CD4-positive, alpha-beta T cell treated with Interleukin-12 subunit alpha and Interleukin-12 subunit beta, for 1 hour (primary cell): ENCODE data around the gene RTN4.
"Not testable (repeated sequence)": the region's sequence is repeated elsewhere in the genome, so short reads cannot be mapped to it uniquely, and the experiment has no call there.

Experiments
- DNase-seq: peaks from one replicate; pipeline ENCODE4 v3.0.0-alpha.2; 2020

RTN4 gene

DNA sequence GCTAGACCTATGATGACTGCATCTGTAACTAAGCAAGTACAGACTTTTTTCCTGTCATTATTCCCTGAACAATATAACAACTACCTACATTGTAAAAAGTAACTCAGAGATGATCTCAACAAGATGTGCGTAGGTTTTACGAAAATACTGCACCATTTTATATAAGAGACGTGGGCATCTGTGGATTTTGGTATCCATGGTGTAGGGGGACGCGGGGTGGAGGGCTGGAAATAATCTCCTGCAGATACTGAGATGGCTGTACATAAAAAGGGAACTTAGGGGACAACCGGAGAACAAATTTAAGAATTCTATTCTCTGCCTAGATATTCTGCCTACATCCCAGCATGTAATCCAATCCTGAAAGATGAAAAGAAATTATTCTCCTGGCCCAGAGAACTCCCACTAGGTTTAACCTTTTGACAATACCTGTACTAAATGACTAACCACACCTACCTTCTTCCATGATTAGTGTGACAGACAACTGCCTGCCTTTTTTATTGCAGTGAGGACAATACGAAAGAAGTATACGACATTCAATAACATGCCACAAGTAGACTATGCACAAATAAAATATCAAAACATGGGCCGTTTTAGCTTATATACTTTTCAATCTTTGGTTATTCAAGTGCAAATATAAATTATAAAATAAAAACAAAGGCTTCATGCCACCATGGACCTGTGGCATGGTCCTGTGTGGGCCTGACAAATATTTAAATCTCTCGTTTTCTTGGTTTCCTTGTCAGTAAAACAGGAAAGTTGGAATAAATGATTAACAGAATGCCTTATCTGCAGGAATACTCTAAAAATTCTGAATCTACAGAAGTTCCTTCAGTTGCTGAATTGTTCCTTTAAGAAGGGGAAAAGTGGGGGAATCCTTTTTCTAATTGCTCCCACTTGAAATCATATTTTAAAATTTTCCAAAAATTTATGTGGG is 46.3 kb downstream of the RTN4 start:
- no peak for DNase-seq

DNA sequence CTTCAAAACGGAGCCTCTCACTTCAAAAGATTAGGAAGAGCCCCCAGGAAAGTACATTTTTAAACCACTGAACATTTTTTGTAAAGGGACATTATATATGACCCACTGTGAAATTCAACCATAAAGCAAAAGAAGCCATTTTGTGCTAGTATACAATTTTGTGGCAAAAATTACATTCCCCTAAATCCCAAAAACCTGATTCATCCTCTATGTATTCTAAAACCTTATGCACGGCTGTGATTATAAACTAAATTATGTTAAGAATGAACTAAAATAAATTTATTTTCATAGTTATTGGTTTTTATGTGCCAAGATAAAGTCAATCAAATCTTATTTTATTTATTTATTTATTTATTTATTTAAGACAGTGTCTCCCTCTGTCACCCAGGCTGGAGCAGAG is 48.5 kb downstream of the RTN4 start:
- no peak for DNase-seq

DNA sequence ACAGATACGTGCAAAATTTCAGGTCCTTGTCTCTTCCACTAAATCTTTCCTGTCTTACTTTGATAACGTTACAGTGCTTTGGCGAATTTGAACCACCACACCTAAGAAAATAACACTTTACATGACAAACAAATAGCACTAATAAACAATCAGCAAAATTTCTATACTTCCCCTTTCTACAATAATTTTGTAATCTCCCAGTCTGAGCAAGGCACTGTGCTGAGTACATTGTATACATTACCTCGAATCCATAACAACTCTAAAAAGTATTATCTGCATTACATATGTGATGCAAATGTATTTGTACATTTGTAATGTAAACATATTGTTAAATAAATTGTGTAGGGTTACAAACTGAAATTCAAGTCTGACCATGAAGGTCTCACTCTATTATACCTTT is 49.9 kb downstream of the RTN4 start:
- DNase-seq, result no peak

DNA sequence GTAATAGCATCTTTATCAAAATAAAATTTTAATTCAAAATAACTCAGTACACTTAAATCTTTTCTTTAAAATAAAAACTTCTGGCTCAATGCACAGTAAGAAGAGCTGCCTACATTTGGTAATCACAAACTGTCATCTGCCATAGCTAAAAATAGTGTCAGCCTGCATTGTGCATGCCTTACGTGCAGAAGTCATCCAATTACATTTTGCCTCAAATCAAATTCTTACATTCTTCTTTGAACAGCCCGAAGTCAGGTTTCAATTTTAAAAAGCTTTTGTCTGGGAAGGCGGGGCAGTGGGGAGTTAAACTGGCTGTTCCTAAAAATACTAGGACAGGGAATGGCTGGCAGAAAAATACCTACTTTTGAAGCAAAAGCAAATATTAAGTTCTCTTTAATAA is 51.1 kb downstream of the RTN4 start:
- no peak for DNase-seq

DNA sequence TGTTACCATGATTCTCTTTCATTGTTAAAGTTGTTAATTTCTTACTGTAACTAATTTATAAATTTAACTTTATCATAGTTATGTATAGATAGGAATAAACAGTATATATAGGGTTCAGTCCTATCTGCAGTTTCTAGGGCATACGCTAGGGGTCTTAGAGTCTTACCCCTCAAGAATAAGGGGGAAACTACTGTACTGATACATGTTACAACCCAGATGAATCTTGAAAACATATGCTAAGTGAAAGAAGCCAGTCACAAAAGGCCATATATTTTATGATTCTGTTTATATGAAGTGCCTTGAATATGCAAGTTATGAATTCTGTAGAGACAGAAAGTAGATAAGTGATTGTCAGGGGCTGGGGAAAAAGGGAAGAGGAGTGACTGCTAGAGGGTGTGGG is 52.4 kb downstream of the RTN4 start:
- DNase-seq, result no peak

DNA sequence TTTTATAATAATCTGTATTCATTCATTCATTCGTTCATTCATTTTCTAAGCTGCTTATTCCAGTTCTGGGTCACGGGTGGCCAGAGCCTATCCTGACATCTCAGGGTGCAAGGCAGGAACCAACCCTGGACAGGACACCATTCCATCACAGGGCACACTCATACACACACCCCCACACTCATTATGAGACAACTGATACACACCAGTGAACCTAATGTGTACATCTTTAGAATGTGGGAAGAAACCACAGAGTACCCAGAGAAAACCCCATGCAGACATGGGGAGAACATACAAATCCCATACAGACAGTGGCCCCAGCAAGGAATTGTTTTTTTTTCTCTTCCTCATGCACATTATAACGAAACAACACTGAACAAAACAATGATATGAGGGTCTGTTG is 54.7 kb downstream of the RTN4 start:
- no peak for DNase-seq

DNA sequence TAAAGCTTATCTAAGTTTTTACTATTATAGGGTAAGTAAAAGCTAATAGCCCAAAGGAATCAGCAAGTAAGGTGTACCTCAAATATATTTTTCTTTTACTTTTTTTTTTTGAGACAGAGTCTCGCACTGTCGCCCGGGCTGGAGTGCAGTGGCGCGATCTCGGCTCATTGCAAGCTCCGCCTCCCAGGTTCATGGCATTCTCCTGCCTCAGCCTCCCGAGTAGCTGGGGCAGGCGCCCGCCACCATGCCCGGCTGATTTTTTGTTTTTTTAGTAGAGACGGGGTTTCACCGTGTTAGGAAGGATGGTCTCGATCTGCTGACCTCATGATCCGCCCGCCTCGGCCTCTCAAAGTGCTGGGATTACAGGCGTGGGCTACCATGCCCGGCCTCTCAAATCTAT is 59.6 kb downstream of the RTN4 start:
- DNase-seq, result not testable (repeated sequence)

DNA sequence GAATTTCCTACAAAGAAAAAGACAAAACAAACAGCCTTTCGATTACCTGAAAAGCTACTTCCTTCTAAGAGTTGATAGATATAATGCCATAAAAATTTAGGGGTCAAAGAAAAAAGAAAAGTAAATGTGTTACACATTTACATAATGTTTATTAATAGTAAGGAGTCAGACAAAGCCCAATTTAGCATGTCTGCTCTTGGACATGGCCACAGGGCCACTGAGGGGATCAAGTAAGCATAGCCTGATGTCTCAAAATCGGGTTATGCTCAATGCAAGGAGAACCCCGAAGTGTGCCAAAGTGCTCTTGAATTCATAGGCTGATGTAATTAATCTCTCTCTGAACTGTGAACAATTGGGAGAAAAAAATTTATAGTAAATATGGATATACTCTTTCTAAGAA is 61.6 kb downstream of the RTN4 start:
- DNase-seq, result no peak

DNA sequence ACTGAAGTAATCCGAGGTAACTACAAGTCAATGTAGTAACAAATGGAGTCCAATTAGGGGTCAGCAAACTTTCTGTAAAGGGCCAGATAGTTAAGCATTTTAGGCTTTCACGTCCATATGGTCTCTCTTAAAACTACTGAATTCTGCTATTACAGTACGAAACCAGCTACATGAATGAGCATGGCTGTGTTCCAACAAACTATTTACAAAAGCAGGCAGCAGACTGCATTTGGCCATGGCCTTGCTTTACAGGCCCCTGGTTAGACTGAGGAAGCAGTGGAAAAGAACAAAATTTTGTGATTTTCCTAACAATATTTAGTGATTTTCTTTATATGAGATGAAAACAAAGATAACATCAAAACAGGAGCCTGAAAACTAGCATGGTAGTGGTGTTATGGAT is 64.0 kb downstream of the RTN4 start:
- no peak for DNase-seq

DNA sequence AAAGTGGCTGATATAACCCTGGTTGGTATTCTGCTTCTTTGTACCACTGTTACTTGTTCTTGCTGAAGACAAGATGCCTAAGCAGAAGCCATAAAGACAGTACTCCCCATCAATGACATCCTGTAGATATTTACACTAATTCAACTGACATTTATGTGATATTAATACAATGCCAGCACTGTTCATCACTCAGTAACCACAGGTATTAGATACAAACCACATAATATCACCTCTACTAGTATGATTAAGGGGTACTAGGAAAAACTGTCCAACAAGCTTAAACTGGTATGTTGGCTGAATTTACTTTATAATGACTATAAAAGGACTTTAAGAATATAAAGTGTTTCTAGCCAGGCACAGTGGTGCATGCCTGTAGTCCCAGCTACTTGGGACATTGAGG is 65.8 kb downstream of the RTN4 start:
- no peak for DNase-seq

DNA sequence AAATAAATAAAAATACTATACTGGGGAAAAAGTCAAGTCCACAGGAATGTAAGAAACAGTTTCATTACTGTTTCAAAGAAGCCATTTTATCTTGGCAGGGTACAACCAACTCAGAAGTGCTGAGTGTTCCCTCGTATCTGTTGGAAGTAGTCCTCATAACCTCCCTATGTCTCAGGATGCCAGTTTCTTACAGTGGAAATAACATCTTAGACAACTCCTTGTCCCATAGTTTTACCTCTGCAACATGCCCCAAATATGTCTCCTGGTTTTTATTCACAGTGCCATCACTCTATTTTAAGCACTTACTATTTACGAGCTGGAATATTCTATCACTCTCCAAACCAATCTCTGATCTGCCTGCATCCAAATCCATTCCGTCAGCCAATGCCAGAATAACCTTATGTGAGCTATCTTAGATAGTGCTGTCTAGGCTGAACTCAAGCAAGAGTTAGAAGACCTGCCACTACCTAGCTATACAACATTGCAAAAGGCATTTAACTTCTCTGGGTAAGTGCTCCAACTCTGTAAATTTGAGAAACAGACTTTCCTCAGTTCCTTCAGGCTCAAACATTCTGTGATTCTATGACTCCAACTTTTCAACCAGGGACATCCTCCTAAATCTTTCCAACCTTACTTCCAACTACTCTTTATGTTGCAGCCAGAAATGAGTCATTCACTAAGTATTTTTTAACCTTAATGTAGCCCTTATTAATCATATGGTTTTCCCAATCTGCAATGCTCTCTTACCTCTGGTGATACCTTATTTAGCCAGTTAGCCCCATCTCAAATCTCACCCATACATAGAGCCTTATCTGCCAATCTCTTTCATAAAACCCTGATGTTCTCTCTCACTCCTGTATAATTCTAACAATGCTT is 66.7 kb downstream of the RTN4 start:
- no peak for DNase-seq

DNA sequence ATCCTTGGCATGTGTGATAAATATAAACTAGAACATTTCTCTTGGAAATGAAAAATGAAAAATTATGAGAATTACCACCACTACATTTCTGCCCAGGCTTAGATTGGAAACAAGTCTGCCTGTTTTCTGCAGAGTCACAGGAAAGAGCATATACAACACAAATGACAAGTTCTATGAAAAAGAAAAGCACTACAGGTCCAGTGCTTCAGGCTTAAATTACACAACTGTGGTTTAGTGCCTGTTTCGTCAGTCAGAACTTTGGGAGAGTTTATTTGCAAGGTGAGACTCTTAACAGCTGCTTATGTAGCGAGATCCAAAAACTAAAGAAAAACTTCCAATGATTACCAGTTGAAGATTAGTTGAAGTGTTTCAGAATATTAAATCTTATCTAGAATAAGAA is 68.9 kb downstream of the RTN4 start:
- DNase-seq, result no peak

DNA sequence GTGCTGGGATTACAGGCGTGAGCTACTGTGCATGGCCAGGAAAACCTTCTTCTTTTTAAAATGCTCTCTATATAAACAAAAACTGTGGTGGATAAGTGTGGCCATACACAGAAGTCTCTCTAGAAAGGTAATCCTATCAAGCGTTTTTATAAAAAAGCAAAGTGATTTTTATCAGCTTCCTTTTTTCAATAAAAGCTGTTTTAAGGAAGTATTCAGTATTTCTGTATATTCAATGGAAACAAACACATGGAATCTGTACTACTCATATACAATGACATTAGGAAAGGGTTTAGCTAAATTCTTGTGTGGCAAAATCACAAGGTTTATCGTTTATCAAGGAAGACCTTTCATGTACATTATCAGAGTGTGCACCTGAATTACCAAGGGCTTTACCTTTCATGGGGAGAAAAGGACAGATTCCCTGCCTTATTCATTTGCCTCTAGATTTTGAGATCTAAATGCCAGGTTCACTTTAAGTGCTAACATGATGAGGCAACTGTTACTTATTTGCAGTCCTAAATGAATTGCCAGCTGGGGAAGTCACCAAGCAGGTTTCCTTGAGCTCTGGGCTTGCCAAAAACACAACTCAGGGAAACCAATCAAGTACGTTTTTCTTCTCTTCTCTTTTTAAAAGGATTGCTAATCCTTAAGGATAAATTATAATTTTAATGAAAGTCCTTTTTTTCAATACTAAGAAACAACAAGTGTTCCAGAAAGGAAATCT is 70.8 kb downstream of the RTN4 start:
- no peak for DNase-seq

DNA sequence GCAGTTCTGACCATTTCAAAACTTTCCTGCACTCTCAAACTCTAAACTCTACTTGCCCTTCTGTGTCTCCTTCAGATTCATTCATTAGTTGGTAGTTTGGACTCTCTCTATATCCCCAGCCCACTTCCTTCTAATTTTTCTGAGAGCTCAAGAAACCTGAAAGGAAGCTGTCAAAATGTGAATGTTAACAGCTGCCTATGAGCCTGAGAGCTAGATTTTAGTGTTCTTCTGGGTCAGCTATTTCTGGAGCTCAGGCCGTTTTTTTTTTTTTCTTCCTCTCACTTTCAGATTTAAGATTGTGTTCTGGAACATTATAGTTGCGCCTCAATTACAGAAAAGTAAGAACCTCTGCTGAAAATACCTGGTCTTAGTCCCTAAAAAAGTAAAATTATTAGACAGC is 73.1 kb downstream of the RTN4 start:
- no peak for DNase-seq

DNA sequence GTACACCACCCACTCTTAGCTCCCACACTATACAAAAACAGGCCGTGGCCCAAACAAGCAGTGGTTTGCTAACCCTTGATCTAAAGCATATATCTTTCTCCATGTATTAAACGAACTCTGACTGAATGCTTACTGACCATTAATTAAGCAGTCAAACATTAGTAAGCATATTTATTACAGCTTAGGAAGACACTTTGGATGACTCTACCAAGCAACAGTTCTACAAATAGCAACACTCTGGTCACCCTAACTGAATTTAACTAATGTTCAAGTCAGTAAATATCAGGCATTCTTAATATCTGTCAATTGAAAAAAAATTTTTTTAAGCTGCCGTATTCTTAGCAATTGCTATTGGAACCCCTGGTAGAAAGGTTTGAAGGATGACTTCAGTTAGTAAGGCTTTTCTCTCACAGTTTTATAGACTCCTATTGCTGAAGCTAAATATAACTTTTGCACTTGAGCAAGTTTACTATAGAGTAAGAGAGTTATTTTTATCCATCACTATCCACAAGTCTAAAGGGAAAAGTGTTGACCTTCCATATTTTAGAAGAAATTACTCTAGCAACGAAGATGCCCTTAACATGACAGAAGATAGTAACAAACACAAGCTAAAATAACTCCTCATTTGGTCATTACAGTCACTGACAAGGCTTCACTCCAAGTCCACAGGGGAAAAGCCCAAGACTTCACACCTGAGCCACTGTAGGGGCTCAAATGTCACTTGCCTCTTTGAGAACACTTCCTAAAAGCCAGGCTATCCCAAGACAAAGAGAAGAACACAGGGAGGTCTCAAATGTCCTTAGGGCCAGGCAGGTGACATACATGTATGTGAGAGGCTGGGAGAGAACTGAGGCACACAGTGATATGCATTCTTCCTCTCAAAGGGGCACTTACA is 74.4 kb downstream of the RTN4 start:
- no peak for DNase-seq

DNA sequence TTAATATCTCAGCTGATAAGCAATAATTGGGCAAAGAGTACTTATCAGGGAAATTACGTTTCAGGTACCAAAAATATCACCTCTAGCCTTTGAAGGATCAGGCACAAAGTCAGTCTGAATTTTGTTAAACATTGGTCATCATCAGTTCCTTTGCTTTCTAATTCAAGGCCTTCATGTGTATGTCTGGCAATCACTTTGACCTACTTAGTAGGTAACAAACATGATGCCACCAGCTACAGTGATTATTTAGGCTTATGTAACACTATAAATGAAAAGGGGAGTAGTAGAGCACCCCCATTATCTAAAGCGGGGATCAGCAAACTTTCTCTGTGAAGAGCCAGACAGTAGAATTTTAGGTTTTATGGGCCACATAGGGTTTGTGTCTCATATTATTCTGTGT is 75.1 kb downstream of the RTN4 start:
- DNase-seq, result no peak

DNA sequence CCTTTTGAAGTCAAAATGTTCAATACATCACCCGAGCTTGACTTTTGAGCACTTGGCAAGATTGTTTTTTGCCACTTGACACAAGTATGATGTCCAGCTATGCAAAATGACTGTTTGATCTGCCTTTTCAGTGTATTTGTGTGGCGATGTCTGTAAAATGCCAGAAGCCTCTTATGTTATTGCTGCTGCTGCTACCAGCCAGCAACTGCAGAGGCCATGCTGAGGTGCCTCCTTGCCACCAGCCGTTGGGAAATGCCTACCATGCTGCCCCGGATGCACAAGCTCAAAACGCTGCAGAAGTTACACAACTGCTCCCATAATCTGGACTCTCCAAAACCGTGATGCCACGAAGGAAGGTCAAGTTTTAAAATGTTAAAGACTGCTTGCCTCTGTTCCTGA is 80.3 kb downstream of the RTN4 start:
- no peak for DNase-seq

DNA sequence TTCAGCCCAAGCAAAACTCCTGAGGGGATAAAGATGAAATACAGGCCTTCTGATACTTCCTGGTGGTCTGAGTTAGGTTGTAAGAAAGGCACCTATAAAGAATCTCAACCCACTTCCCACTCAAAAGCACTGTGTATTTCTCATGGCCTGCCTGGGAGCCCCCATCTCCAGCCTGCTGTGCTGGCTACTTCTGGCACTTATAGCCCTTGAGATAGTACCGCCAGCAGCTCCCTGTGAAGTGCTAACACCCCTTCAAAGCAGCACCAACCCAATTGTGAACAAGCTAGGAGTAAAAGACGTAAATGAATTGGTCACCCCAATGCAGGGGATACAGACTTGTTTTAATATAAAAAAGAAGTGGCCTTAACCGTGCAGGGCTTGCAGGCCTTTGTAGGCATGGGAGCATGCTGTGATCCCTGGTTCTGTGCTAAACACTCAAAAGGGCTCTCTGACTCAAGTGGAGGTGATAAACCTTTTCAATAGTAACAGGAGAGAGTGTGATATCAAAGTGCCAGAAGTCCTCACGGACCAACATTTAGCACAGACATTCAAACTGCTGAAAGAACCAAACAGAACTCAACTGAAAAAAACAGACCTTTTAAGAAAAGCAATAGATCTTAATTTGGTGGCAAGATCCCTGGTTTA is 80.8 kb downstream of the RTN4 start:
- no peak for DNase-seq

DNA sequence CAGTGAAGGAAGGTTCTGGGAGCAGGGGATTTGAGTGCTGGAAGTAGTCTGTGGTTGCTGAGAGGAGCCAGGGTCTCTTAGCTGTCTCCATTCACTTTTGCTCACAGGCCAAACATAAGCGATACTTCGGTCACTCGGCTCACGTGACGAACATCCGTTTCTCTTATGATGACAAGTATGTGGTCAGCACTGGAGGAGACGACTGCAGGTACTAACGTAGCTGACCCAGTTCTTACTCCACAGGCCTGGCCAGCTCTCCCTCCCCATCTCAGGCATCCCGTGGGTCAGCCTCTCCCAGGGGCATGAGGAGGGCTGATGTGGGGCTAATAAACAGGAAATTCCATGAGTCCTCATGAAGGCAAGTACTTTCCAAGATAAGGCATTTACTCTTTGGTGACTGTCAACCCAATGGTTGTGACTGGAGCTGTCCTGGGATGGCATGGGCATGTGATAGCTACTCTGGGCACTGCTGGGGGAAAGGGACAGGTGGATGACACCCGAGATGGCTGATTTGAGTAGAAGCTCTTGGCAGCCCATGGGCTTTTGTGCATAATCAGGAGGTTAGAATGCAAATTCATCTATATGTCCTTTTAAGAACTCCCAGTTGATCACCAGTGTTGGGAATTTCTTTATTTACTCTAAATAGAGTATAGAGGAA is 81.6 kb downstream of the RTN4 start:
- no peak for DNase-seq

DNA sequence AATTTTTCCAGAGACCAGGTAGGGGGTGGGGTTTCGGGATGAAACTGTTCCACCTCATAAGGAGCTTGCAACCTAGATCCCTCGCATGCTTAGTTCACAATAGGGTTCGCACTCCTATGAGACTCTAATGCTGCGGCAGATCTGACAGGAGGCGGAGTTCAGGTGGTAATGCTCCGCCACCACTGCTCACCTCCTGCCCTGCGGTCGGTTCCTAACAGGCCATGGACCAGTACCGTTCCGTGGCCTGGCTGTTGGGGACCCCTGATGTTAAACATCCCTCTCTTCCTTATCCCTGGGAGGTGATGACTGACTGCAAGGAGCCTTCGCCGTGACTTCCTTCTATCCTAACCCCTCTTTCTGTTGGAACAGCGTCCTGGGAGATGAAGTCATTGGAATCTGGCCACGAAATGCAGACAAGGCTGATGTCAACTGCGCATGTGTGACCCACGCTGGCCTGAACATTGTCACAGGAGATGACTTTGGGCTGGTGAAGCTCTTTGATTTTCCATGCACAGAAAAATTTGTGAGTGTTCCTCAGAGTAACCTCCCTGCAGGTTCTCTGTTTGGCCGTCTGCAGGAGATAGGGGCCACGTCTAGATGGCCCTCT is 82.4 kb downstream of the RTN4 start:
- DNase-seq, result no peak

DNA sequence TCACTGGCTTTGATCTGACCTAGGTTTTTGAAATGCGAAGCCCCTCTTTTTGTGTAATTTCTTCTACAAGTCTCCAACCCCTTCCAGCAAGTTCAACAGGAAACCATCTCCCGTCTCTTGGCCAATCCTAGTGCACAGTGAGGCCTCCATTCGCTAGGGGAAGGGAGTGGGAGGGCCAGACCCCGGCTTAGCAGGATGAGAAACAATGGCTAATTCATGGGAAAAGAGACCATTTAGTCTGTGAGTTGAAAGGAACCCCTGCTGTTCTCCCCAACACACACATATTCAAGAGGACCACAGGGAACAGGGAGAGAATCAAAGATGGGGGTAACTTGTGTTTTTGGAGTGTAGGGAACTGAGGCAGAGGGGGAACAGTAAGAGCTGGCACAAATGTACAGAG is 83.0 kb downstream of the RTN4 start:
- no peak for DNase-seq
